GM18858 (cell line): Measurements from ENCODE around the gene PEX14.

Experiments used
- ATAC-seq: cut with Tn5 transposase; IDR thresholded peaks from one replicate; pipeline ENCODE4 v1.9.1; 2021; ENCODE audit not compliant: unreplicated experiment

PEX14 gene

DNA sequence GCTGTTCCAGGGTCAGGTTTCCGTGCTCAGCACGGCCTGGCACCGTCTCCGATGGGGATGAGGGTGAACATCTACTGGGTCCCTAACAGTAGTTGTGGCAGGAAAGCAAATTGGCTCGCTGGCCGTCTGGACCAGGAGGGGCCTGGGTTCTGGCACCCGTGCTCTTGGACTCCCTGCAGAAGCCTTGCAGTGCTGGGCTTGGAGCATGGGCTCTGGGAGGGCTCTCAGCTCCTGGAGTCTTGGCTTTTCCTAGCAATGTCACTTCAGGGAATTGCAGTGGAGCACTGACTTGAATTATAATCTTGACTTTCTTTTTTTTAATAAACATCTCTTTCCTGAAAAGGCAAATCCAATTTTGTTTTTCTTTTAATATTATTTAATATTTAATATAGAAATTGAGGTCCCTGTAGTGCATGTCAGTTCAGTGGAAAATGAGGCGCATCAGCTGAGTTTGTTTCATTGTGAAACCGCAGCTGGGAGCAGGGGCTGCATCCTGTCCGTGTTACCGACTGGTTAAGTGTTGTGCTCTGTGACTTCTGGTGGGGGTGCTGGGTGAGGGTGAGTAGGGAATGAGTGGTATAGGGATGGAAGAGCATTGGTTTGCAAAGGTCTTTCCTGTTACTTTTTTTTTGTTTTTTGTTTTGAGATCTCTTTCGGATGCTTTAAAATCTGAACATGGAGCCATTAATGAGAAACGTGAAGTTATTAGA, 64.1 kb downstream of the PEX14 start:
- ATAC-seq, result no peak

DNA sequence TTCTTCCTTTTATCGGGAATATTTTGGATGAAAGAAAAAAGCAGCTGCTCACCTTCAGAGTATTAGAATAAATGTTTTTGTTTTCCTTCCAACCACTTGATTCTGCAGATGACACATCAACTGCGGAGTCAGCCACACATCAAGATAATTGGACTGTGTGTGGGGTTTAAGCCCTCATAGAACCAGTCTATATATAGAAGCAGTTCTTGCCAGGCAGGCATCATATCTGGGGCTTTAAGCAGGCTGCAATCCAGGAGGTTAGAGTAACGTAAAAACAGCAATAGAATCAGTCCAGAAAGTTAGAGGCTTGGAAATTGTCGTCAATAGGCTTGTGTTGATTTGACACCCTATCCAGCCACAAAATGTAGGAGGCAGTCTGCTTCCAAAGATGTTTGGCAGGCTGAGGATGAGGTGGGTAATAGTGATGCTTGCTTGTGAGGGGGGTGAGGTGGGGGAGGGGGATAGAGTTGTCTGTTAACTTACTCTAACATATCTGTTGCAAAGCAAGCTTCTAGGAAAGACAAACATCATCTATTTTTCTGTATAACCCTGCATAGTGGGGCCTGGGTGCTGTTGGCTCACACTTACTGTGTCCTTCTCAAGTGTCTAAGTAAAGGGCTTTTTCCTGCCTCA, 64.8 kb downstream of the PEX14 start:
- ATAC-seq, result no peak

DNA sequence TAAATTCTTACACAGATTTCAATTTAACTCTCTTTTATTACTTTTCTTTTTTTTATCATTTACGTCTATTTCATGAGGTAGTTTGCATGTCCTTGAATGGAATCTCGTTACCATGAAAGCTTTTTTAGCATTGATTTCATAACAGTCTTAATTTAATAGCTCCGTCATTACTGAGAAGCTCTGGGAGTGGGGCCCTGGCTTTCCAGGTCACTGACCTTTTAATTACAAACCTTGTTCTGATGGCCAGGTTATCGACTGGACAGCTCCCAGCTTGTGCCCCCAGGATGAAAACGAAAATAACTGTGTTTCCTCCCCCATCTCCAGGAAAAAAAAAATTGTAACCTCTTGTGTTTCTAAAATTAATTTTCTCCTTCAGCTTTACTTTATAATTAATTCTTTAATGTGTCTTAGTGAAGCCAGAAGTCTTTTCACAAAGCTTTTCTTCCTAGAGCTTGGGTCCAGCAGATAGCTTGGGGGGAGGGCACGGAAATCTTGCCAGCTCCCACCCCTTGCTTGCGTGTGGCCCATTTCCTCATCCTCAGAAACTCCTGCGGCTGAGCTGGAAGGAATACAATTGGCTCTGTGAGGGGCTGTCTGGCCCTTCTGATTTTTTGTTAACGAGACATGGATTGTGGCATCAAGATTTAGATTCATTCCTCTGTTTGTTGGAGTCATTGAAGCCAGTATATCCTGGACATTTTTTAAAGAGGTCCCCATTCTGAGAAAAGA, 65.7 kb downstream of the PEX14 start:
- ATAC-seq, result no peak

DNA sequence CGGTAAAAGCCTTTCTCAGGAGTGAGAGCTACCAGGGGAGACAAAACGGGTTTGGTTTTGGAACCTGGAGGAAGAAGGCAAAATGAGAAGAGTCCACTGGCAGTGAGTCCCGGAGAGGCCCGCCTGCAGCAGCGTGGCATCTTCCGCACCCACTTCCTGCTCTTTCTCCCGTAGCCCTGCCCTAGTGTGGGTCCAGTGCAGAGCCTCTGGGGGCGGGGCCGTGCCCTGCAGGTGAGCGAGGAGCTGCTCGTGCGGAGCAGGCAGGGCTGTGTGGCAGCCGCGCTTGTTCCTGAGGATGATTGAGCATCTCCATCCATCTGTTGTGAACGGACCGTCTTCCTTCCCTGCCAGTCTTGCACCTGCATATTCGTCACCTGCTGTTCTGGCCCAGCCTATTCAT, 66.5 kb downstream of the PEX14 start:
- no peak for ATAC-seq

DNA sequence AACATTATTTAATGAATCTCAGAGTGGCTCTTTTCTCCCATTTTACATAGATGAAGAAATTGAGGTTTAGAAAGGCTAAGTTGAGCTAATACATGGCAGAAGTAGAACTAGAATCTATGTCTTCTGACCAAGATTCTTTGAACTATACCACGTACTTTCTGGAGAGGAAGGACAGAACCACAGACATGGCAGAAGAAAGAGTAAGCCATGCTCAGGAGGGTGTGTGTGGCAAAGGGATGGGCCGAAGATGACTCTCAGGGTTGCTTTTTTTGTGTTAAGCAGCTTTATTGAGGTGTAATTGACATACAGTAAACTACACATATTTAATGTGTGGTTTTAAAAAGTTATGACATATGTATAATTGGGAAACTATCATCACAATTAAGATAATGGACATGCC, 69.5 kb downstream of the PEX14 start:
- no peak for ATAC-seq

DNA sequence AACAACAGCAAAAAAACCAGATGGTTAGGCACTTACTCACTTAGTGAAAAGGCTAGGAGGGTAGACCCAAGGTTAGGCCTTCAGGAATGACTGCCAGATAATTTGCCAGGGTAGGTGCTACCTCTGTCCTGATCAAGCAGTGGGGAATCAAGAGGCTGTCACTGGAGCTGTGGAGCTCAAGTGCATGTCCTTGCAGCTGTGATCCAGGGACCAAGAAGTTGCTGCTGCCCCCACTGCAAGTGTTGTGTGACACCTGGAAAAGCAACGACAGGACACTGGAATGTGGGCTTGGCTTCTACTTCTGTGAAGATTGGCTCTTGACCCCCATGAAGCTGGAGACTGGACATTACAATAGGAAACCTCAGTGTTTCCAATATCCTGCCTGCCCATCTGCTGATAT, 72.1 kb downstream of the PEX14 start:
- ATAC-seq, result no peak

DNA sequence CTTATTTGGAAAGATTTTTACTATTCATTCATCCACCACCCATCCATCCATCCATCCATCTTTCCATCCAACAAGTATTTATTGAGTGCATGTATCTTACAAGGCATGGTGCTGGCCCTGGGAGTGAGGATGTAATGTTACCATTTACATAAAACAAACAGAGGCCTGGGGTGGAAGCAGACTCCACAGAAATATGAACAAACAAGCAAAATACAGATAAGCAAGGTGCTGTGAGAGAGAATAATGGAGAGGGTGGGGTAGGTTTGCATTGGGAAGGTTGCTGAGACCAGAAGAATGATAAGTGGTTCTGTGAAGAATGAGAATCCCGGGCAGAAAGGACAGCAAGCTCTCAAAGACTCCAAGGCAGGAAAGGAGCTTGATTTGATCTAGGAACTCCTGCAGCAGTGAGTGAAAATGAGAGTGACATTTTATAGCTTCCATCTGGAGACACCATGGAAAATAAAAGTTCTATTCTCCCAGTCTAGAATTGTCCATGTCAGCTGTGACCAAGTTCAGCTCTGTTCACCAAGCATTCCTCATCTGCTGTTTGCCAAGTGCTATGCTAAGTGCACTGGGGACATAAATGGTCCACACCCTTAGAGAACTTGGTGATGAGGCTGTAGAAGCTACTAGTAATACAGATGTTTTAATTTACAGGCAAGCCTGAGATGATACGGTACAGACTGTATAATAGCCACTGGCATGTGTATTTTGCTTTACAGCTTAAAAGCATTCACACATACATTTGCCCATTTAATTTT, 75.3 kb downstream of the PEX14 start:
- ATAC-seq, result no peak

DNA sequence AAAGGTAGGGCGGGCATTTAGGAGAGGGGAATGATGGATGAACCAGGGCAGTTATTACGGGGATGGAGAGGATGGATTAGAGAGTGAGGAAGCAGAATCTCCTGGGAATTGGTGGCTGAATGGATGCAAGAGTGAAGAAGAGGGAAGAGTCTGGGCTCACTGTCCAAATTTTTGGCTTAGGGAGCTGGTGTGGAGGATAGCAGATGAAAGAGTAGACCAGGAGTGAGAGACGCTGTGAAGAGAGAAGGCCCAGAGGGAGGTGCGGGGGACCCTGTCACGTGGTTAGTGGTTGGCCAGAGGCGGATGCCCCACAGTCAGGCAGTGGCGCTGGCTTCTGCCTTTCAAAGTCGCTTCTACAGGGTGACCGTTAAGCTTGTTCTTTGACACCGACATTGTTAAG, 78.4 kb downstream of the PEX14 start:
- no peak for ATAC-seq

DNA sequence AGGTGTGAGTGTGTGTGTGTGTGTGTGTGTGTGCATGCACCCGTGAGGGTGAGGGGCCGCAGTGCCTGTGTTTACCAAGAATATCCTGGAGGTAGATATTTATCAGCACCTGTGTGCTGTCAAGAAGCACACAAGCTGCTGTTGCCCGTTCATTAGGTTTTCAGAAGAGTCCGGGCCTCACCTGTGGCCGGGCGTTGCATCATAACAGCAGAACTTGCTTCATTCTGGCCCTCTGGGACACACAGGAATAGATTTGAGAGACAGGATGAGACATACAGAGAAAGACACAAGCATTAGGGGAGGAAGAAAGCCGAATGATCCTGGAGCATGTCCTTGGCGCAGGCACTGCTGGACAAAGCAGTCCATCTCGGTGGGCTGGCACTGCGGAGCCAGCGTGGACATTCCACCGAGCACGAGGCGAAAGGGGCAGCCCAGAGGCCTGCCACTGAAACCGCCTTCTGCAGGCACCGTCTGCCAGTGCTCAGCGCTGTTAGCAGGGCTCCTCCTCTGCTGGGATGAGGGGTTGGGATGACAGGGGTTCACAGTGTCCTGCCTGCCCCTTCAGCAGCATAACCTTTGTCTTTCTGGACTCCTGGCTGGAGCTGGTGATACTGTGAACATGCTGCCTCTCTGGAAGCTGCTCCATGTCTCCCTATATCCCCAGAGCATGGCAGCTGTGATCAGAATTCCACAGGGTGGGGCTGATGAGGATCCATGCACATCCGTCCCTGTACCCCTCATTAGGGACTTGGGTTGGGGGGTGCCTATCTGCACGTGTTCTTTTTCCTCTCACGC, 81.1 kb downstream of the PEX14 start:
- ATAC-seq, result no peak

DNA sequence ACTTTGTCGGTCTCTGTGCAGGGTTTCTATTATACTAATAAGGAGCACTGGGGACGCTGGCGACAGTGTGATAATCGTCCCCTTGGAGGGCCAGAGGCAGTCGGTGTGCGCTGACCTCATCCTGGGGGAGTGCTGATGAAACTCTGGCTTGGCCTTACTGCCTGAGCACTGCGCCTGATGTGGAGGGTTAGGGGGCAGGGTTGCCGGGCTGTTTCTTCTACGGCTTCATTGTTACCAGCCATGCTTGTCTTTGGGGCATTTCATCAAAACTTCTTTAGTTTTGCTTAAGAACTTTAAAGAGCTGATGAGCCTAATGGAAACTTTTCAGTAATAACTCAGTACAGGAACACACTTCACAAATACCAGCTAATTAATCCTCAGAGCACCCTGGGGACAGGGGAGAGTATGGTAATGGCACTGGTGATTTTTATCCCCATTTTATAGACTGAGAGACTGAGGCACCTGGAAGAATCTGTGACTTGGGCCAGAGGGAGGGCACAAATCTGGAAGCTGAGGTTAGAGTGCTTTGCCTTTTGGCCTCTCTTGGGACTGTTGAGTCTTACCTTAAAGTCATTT, 81.8 kb downstream of the PEX14 start:
- ATAC-seq, result no peak

DNA sequence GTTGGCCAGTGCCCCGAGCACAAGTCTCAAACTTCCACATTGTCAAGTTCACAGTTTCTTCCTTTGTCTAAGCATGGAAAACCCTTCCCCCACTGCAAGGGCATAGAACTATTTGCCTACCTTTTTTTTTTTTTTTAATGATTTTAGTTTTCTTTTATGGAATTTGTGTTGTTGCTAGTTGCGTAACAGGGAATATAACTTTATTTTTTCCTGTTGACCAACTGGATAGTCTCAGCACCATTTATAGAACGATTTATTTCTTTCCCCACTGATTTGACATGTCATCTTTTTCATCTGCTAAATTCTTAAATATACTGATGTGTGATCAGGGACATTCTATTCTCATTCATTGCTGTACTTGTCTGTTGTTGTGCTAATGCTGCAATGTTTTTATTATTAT, 83.0 kb downstream of the PEX14 start:
- no peak for ATAC-seq

DNA sequence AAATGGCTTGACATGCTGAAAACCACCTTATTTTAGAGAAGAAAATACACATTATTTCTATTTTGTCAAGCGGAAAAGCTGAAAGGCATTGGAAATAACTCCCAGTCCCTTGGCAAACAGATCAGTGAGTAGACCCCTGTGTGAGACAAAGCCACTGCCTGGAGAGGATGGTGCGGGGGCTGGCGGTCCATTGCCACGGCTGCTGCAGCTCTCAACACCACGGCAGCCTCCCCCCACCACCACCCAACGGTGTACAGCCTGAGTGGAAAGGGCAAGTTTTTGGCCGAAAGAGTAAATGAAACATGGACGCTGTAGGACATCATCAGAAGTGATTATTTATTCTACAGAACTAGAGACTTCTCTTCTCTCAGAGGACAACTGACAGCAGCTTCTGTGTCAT, 84.6 kb downstream of the PEX14 start:
- no peak for ATAC-seq

DNA sequence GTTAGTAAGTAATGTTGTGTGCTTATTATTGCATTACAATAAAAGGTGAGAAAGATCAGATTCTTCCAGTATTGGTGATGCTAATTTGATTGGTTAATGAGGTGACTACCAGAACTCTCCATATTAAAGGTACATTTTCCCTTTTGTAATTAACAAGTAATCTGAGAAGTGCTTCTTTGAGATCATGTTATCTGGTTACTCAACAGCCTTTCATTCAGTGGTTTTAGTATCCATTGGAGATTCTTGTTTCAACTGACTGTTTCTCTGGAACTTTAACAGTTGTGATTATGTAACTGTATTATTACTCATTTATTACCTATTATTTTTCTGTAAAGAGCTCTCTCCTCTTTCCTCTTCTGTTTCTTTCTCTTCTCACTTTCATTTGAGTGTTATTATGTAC, 86.7 kb downstream of the PEX14 start:
- no peak for ATAC-seq

DNA sequence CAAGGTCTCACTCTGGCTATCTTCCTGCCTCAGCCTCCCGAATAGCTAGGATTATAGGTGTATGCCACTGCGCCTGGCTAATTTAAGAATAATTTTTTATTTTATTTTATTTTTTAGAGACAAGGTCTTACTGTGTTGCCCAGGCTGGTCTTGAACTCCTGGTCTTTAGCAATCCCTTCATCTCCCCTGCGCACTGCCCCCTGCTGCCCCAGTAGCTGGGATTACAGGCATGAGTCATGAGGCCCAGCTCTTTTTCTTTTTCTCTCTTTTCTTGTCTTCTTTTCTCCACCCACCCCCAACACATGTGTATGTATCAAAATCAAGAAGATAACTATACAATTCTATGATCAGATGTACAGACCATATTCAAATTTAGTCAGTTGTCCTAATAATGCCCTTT, 87.2 kb downstream of the PEX14 start:
- ATAC-seq, result no peak

DNA sequence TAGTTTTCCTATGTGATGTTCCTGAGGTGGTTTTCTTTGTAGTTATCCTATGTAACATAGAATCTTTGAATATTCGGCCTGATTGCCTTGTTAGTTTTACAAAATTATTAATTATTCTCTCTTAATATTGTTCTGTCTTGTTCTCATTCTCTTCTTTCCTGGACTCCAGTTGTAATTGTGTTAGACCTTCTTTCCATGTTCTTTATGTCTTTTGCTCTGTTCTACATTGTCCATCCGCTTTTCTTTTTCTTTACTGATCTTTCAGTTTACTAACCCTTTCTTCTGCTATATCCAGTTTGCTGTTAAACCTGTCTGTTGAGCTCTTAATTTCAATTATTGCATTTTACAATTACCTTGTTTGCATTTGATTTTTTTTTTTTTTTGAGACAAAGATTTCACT, 89.3 kb downstream of the PEX14 start:
- no peak for ATAC-seq

DNA sequence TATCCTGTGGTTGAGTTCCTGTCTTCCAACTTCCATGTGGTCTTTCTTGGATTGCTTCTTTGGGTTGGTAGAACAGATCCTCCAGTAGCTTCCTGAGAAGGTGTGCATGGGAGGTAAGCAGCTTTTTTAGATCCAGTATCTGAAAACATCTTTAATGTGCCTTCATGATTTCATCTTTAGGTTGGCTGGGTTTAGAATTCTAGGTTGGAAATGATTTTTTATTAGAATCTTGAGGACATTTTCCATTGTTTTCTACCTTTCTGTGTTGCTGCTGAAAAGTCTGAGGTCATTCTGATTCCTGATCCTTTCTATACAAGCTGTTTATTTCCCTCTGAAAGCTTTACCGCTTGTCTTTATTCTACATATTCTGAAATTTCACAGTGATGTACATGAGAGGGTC, 94.8 kb downstream of the PEX14 start:
- no peak for ATAC-seq

DNA sequence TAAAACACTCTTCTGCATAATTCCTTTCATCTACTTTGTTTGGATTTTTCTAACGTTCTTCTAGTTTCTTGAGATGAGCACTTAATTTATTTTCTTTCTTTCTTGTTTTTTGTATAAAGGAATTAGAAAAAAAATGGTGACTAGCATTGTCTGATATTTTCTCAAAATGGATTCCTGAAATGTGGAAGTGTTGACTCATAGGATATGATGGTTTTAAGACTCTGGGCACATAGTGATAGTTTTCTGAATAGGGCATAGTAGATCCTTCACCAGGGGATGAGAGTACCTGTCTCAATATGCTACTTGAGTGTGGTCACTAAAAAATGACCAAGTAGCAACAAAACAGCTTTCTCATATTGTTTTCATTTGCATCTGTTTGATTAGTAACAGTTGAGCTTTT, 100.9 kb downstream of the PEX14 start:
- ATAC-seq, result no peak

DNA sequence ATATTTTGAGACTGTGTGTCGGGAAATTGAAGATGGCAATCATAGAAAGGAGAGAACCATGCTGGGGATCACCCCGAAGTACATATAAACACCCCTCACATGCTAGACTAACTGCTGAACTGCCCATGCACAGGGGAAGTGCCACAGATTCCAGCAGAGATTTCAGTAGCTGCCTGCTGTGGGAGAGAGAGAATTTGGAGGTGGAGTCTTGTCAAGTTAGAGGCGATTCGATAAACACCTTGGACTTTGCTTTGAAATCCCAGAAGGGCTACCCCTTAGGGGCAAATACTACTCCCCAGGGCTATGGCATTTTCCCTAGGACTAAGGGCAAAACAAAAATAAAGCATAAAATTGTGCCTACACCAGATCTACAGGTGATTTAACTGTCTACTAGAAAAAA, 103.3 kb downstream of the PEX14 start:
- no peak for ATAC-seq

DNA sequence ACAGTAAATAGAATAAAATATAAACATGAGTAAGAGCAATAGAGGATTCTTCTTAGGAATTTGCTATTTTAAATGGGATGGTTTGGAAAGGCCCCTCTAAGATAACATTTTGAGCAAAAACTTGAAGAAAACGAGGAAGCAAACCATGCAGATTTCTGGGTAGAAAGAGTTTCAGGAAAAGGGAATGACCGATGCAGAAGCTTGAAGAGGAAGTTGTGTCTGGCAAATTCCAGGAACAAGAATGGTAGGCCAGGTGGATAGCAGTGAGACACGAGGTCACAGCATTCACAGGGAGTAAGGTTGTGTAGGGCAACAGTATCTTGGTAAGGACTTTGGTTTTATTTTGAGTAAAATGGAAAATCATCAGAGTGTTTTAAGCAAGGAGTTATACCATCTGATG, 108.9 kb downstream of the PEX14 start:
- no peak for ATAC-seq

DNA sequence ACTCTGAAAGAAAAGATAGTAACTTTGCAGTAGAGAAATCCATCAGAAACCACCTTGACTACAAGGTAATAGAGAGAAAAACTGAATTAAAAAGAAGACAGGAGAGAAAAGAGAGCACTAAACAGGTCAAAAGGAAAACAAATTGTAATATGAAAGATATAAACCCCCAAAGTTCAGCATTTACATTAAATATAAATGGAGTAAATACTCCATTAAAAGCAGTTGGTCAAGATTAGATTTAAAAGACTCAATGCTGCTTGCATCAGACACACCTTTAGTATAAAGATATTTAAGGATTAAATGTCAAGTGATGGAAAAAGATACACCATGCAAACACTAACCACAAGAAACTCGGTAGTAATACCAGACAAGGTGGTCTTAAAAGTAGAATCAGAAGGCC, 110.5 kb downstream of the PEX14 start:
- ATAC-seq, result no peak

DNA sequence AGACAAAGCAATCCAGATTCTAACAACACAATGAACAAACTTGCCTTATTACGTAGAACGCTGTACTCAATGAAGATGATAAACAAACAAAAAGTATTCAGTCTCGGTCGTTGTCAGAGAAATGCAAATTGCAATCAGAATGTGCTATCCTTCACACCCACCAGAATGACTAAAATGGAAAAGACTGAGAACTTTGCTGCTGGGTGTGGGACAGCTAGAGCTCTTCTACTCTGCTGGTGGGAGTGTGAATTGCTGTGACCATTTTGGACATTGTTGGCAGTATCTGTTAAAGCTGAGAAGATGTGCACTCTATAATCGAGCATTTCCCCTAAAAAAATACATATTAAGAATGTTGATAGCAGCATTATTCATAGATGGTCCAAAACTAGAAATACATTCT, 111.4 kb downstream of the PEX14 start:
- no peak for ATAC-seq
